ENCODE measurements around the gene EIF3J. TPM values are rescaled to one million over a fixed set of nuclear protein-coding genes. Genes with fewer than 3 reads are reported as not detected.

Gene EIF3J
- 65.6 and 66.0 TPM in 2 replicates for total RNA-seq

GRCh38 chr15:44536962-44537734 is at the start of gene EIF3J:
Gene EIF3J, plus strand, starts transcription at chr15:44537147. Its CDS starts 48 bp downstream, at chr15:44537195.

Other genes with a start within 250 kb of the EIF3J start
- gene GOLM2, start 248.4 kb upstream of the EIF3J start, total RNA-seq, result 69.5 and 101 TPM in 2 replicates
- 53.2 and 77.6 TPM in 2 replicates for gene CTDSPL2, start 109.5 kb upstream of the EIF3J start, total RNA-seq
- gene SPG11, start 126.5 kb downstream of the EIF3J start, total RNA-seq, result 35.1 and 36.1 TPM in 2 replicates
- under 0.01 and 0.76 TPM in 2 replicates for gene PATL2, start 174.2 kb downstream of the EIF3J start, total RNA-seq
- 1,506 and 2,841 TPM in 2 replicates for gene B2M, start 174.4 kb downstream of the EIF3J start, total RNA-seq
- gene TRIM69, start 199.4 kb downstream of the EIF3J start, total RNA-seq, result 7.1 and 34.3 TPM in 2 replicates